Colonic mucosa (tissue), 4 donors: Measurements from ENCODE around the gene ZNF556. TPM values are rescaled to one million over a fixed set of nuclear protein-coding genes. Genes with fewer than 3 reads are reported as not detected.

Experiments used
- DNase-seq: peaks from one replicate; pipeline ENCODE4 v3.0.0-alpha.2; 2020
- H3K27ac ChIP-seq: fragments of 200-600 bp; one replicate; pipeline ENCODE4 v1.8.0; 2021
- H3K27me3 ChIP-seq: fragments of 200-600 bp; one replicate; pipeline ENCODE4 v1.8.0; 2021
- H3K36me3 ChIP-seq: fragments of 200-600 bp; one replicate; pipeline ENCODE4 v1.8.0; 2021
- H3K4me1 ChIP-seq: fragments of 200-600 bp; one replicate; pipeline ENCODE4 v1.8.0; 2021; ENCODE audit warnings: mild to moderate bottlenecking
- H3K4me3 ChIP-seq: fragments of 200-600 bp; one replicate; pipeline ENCODE4 v1.8.0; 2021
- H3K9ac ChIP-seq, 2 donors: one replicate each; pipeline ENCODE4 v1.7.0; 2013; ENCODE audit warnings: control low read depth in 2 of 2, low read depth in 2 of 2, low read length in 2 of 2
- H3K9me3 ChIP-seq: fragments of 200-600 bp; one replicate; pipeline ENCODE4 v1.8.0; 2021
- CTCF ChIP-seq: fragments of 200-600 bp; IDR thresholded peaks from one replicate; pipeline ENCODE4 v1.8.0; 2022; ENCODE audit warnings: antibody characterized with exemption, mild to moderate bottlenecking
- intact Hi-C: fragments of 100-400 bp; cut with DNase I; formaldehyde crosslinking; loops from one replicate; pipeline ENCODE4 v1.14.1; 2022
- total RNA-seq, 2 donors: library from RNA; stranded (reverse); fragmentation: NEBNext Ultra II Directional in 1 of 2; extraction: Animal tissue kit (Norgen Biotek cat#: 25700) in 1 of 2; gene quantifications; one replicate each; pipeline ENCODE4 v1.2.1, GENCODE V29; 2021
- donor health status: healthy.
- donor health status: DM: no; HTN: no; CAD: no.
- donor health status: DM: no; HTN: no; CAD: no.

The ZNF556 gene
- under 1 TPM in 1 of 2 donors, not detected in 1; 0.22 TPM for total RNA-seq

- no peak for DNase-seq
- no peaks in the 10 kb centered on the region for H3K36me3 ChIP-seq
- H3K4me3 ChIP-seq, result no peak within 1 kb of the TSS
- TF ChIP-seq CTCF, result no peak
- H3K27me3 ChIP-seq, result no peaks in the 10 kb centered on the region
- no peaks in the 10 kb centered on the region for H3K9me3 ChIP-seq
- no peak within 1 kb of the TSS for H3K27ac ChIP-seq
- no peaks in the 10 kb centered on the region for H3K4me1 ChIP-seq
- intact Hi-C loops, result no loop called here
- no peak within 1 kb of the TSS for H3K9ac ChIP-seq
Observed at GRCh38 chr19:2867025-2867991, at the start of gene ZNF556. ZNF556 (plus strand) TSS chr19:2867335; CDS start chr19:2867422, 87 bp downstream.

DNA sequence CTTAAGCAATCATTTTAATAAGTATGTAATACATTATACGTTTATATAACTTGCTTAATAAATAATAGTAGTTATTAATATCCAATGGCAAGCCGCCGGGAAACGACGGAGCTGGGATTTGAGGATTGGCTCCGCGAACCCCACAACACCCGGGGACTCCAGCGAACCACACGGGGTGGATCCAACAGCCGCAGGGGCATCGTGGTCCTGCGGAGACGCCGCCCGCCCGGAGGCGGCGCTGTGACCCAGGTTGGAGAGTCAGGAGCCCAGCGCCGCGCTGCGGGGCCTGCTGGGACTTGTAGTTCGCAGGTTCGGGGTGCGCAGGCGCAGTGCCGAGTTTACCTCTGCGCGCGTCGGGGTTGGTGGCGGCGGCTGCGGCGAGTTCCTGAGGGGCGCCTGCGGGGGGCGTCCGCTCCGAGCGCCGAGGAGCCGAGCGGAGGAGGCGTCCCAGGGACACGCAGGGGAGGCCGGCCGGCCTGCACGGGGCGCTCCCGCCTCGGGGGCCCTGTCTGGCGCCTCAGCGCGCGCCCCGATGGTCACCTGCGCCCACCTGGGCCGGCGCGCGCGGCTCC lies 47.5 kb upstream of the ZNF556 start, which contains the start of gene ZNF554:
TSS of gene ZNF554 (plus strand) at position 329 of the 572 bp plus-strand sequence. CDS start at position 533, 204 bp downstream.
- H3K27me3 ChIP-seq, result no peaks in the 10 kb centered on the region
- H3K27ac ChIP-seq, result no peak within 1 kb of the TSS
- TF ChIP-seq CTCF, result peak; percentile 93
- peak within 1 kb of the TSS; percentile 78 for H3K4me3 ChIP-seq
- peaks cover 4% of the 10 kb centered on the region for H3K36me3 ChIP-seq
- intact Hi-C loops, result no loop called here
- H3K4me1 ChIP-seq, result no peaks in the 10 kb centered on the region
- peak within 1 kb of the TSS; percentile 84 for H3K9ac ChIP-seq
- no peaks in the 10 kb centered on the region for H3K9me3 ChIP-seq
- DNase-seq, result peak; percentile 97

DNA sequence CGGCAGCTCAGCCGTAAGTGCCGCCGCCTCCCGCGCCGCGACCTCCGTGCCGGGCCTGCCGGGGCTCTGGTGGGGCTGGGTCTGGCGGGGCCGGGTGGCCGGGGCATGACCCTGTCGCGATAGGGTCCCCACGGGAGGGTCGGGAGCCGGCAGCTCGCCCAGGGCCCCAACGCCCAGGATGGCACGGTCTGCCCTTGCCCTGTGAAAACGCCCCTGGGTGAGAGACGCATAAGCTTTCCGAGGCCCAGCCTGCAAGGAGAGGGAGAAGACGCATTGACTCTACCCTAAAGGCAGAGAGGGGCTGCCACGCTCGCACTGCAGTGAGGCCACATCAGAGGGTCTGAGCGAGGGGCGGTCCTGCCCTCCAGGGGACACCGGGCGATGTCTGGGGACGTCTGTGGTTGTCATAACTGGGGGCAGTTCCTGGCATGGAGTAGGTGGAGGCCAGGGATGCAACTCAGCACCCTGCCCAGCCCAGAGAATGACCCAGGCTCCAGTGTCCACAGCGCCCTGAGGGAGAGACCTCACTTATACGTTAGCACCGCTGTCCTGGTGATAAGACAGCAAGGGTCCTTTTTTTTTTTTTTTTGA lies 46.9 kb upstream of the ZNF556 start:
- H3K9ac ChIP-seq, result peak overlapping the region; percentile 84
- peak; percentile 28 for DNase-seq

GRCh38 chr19:2822846-2823245 lies 44.3 kb upstream of the ZNF556 start:
- no peaks in the 10 kb centered on the region for H3K4me1 ChIP-seq
- intact Hi-C loops, result no loop called here
- H3K27me3 ChIP-seq, result no peaks in the 10 kb centered on the region
- H3K36me3 ChIP-seq, result no peaks in the 10 kb centered on the region
- no peak overlapping the region for H3K4me3 ChIP-seq
- TF ChIP-seq CTCF, result no peak
- no peaks in the 10 kb centered on the region for H3K9me3 ChIP-seq
- no peak for DNase-seq
- H3K9ac ChIP-seq, result no peak overlapping the region
- H3K27ac ChIP-seq, result no peak overlapping the region

More for the DNA sequence above, 46.9 kb upstream of the ZNF556 start:
- intact Hi-C loops, result no loop called here
- Histone ChIP-seq H3K27me3 (no peaks in the 10 kb centered on the region), H3K9me3 (no peaks in the 10 kb centered on the region), H3K4me1 (no peaks in the 10 kb centered on the region), H3K36me3 (no peaks in the 10 kb centered on the region), H3K27ac (no peak overlapping the region), H3K4me3 (peak overlapping the region; percentile 78)
- no peak for TF ChIP-seq CTCF

GRCh38 chr19:2823646-2824045 lies 43.5 kb upstream of the ZNF556 start:
- no peaks in the 10 kb centered on the region for H3K4me1 ChIP-seq
- H3K27ac ChIP-seq, result no peak overlapping the region
- no peaks in the 10 kb centered on the region for H3K27me3 ChIP-seq
- TF ChIP-seq CTCF, result no peak
- H3K9ac ChIP-seq, result no peak overlapping the region
- intact Hi-C loops, result no loop called here
- no peak for DNase-seq
- no peaks in the 10 kb centered on the region for H3K9me3 ChIP-seq
- no peak overlapping the region for H3K4me3 ChIP-seq
- H3K36me3 ChIP-seq, result no peaks in the 10 kb centered on the region
